Osteocyte (in vitro differentiated cells): ENCODE results near the gene VIPR2. TPM values are rescaled to one million over a fixed set of nuclear protein-coding genes. Genes with fewer than 3 reads are reported as not detected.
"Not testable (repeated sequence)": the region's sequence is repeated elsewhere in the genome, so short reads cannot be mapped to it uniquely, and the experiment has no call there.

Experiments
- DNase-seq: peaks from one replicate; pipeline ENCODE4 v3.0.0; 2021; ENCODE audit warnings: mixed read lengths; ENCODE audit not compliant: unreplicated experiment; ENCODE audit errors: extremely low spot score
- H3K27ac Mint-ChIP-seq: one replicate; pipeline ENCODE4 v1.8.0; 2021; ENCODE audit warnings: mild to moderate bottlenecking, mixed read lengths; ENCODE audit not compliant: unreplicated experiment
- H3K27me3 Mint-ChIP-seq: one replicate; pipeline ENCODE4 v1.8.0; 2021; ENCODE audit warnings: mixed read lengths; ENCODE audit not compliant: unreplicated experiment
- H3K36me3 Mint-ChIP-seq: one replicate; pipeline ENCODE4 v1.8.0; 2021; ENCODE audit warnings: mixed read lengths; ENCODE audit not compliant: unreplicated experiment
- H3K4me1 Mint-ChIP-seq: one replicate; pipeline ENCODE4 v1.8.0; 2021; ENCODE audit warnings: mixed read lengths; ENCODE audit not compliant: unreplicated experiment
- H3K4me3 Mint-ChIP-seq: one replicate; pipeline ENCODE4 v1.8.0; 2021; ENCODE audit warnings: mild to moderate bottlenecking, moderate library complexity, mixed read lengths; ENCODE audit not compliant: unreplicated experiment
- H3K9me3 Mint-ChIP-seq: one replicate; pipeline ENCODE4 v1.8.0; 2021; ENCODE audit warnings: mixed read lengths; ENCODE audit not compliant: unreplicated experiment
- CTCF ChIP-seq: fragments of 200-600 bp; sonication (generic); IDR thresholded peaks from 2 replicates; pipeline ENCODE4 v1.5.0; 2021; ENCODE audit warnings: antibody characterized with exemption, mild to moderate bottlenecking, moderate library complexity
- total RNA-seq: library from RNA; stranded (reverse); gene quantifications from 2 replicates; pipeline ENCODE4 v1.2.1, GENCODE V29; 2021

Gene VIPR2
- total RNA-seq, 1 donor from 2014 or later, result 0.19 TPM

GRCh38 chr7:159126311-159127260 is 18.1 kb downstream of the VIPR2 start:
- no peaks in the 10 kb centered on the region for H3K4me1 Mint-ChIP-seq
- H3K4me3 Mint-ChIP-seq, result no peak overlapping the region
- H3K36me3 Mint-ChIP-seq, result no peaks in the 10 kb centered on the region
- DNase-seq, result peak; percentile 59
- no peaks in the 10 kb centered on the region for H3K27me3 Mint-ChIP-seq
- TF ChIP-seq CTCF, result no peak
- no peak overlapping the region for H3K27ac Mint-ChIP-seq
- H3K9me3 Mint-ChIP-seq, result peaks cover 2% of the 10 kb centered on the region

- no peak for TF ChIP-seq CTCF
- no peak for DNase-seq
- no peak overlapping the region for H3K27ac Mint-ChIP-seq
Observed at GRCh38 chr7:159125955-159126270, 18.8 kb downstream of the VIPR2 start.

GRCh38 chr7:159125104-159125954 is 19.3 kb downstream of the VIPR2 start:
- Mint-ChIP-seq H3K4me1 (no peaks in the 10 kb centered on the region), H3K9me3 (peaks cover 4% of the 10 kb centered on the region), H3K36me3 (no peaks in the 10 kb centered on the region), H3K27me3 (no peaks in the 10 kb centered on the region), H3K27ac (no peak overlapping the region), H3K4me3 (no peak overlapping the region)
- no peak for TF ChIP-seq CTCF
- peak; percentile 63 for DNase-seq

More at GRCh38 chr7:159125955-159126270, 18.8 kb downstream of the VIPR2 start:
- H3K4me1 Mint-ChIP-seq, result no peaks in the 10 kb centered on the region
- H3K36me3 Mint-ChIP-seq, result no peaks in the 10 kb centered on the region
- H3K9me3 Mint-ChIP-seq, result peaks cover 4% of the 10 kb centered on the region
- no peak overlapping the region for H3K4me3 Mint-ChIP-seq
- no peaks in the 10 kb centered on the region for H3K27me3 Mint-ChIP-seq

GRCh38 chr7:159123793-159124192 is 20.9 kb downstream of the VIPR2 start:
- not testable (repeated sequence) for H3K4me3 Mint-ChIP-seq, H3K27me3 Mint-ChIP-seq, H3K4me1 Mint-ChIP-seq, H3K36me3 Mint-ChIP-seq, DNase-seq, H3K27ac Mint-ChIP-seq, H3K9me3 Mint-ChIP-seq

GRCh38 chr7:159123294-159123693 is 21.4 kb downstream of the VIPR2 start:
- not testable (repeated sequence) for H3K4me1 Mint-ChIP-seq, H3K9me3 Mint-ChIP-seq, H3K27me3 Mint-ChIP-seq, H3K27ac Mint-ChIP-seq, H3K36me3 Mint-ChIP-seq, H3K4me3 Mint-ChIP-seq, DNase-seq

GRCh38 chr7:159122276-159122675 is 22.4 kb downstream of the VIPR2 start:
- no peaks in the 10 kb centered on the region for H3K36me3 Mint-ChIP-seq
- no peaks in the 10 kb centered on the region for H3K27me3 Mint-ChIP-seq
- H3K4me1 Mint-ChIP-seq, result no peaks in the 10 kb centered on the region
- H3K4me3 Mint-ChIP-seq, result no peak overlapping the region
- H3K9me3 Mint-ChIP-seq, result peaks cover 4% of the 10 kb centered on the region
- no peak overlapping the region for H3K27ac Mint-ChIP-seq
- TF ChIP-seq CTCF, result no peak
- DNase-seq, result no peak
